GM18870 (cell line): ENCODE measurements around the gene IRAK4.

Experiments used
- ATAC-seq: cut with Tn5 transposase; IDR thresholded peaks from one replicate; pipeline ENCODE4 v1.9.1; 2021; ENCODE audit warnings: moderate library complexity; ENCODE audit not compliant: unreplicated experiment

Gene IRAK4

DNA sequence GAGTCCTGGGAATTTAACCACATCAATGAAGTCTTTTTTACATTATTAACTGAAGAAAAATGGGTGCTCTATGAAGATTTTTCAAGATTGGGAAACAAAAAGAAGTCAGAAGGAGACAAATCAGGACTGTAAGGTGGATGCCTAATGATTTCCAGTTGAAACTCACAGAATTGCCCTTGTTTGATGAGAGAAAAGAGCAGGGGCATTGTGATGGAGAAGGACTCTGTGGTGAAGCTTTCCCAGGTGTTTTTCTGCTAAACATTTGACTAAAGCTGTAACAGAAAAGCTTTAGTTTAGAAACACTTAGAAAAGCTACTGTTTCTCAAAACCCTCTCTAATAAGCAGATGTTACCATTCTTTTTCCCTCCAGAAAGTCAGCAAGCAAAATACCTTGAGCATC is 5.8 kb downstream of the IRAK4 start:
- no peak for ATAC-seq

DNA sequence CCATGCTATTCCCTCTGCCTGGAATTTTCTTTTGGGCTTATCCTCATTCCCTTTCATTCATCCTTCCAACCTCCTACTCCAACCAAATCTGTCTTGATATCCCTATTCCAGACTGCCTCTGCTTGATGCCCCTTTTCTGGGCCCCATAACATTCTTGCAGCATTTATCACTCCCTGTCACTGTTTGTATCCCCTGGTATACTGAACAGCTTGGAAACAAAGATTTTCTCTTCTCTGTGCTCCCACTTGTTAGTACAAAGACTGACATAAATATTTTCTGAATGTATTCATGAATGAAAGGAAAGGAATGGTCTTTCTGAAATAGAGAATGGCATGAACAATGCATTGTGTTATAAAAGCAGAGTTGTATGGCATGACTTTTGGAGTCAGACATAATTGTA is 7.5 kb downstream of the IRAK4 start:
- ATAC-seq, result no peak

DNA sequence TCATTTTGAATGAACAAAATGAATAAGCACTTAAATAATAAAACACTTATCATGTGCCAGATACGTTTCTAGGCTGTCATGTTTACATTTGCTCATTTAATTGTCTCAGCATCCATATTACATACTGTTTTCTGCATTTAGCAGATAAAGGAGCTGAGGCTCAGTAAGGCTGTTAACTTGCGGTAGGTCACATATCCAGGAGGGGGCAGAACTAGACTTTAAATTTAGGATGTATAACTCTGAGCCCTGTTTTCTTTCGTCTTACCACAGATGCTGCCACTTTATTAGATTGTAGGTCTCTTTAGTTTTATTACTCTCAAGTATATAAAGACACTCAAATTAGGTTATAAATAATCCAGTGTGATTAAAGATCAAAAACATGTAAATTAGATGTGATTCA is 17.7 kb downstream of the IRAK4 start:
- ATAC-seq, result no peak

DNA sequence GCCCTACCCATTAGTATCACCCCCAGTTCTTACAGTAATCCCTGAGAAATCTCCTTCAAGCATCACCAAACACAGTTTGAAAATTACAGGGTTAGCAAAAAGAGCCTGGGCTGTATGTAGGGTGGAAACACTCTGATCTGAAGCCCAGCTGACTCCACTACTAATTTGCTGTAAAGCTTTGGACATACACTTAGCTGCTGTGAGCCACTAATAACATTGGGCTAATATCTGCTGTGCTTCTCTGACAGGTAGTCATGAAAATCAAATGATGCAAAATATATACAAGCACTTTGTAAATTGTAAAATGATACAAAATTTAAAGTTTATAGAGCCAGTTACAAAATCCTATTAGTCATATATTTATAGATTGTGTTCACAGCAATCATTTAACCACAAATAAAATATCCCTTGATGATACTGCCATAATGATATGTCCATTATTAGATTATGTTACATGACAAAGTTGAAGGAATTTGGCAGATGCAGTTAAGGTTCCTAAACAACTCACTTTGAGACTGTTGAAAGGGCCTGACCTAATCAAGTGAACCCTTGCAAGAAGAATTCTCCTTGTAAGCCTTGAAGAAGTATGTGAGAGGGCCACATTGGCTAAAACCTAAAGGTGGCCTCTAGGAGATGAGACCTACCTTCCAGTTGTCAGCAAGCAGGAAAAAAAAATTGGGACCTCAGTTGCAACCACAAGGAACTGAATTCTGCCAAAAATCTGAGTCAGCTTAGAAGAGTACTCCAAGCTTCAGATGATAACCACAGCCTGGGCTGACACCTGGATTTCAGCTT is 28.3 kb downstream of the IRAK4 start:
- ATAC-seq, result no peak

DNA sequence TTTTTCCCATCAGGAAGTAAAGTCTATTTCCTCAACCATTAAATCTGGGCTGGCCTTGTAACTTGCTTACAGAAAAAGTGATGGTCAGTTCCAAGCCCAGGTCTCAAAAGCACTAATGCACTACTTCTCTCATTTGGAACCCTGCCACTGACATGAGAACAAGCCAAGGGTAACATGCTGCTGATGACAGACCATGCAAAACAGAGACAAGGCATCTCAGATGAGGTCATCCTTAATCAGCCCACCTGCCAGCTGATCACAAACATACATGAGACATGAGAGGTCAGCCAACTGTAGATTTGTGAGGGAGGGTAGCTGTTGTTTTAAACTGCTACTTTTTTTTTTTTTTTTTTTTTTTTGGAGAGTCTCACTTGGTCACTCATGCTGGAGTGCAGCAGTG is 31.2 kb downstream of the IRAK4 start:
- ATAC-seq, result no peak

DNA sequence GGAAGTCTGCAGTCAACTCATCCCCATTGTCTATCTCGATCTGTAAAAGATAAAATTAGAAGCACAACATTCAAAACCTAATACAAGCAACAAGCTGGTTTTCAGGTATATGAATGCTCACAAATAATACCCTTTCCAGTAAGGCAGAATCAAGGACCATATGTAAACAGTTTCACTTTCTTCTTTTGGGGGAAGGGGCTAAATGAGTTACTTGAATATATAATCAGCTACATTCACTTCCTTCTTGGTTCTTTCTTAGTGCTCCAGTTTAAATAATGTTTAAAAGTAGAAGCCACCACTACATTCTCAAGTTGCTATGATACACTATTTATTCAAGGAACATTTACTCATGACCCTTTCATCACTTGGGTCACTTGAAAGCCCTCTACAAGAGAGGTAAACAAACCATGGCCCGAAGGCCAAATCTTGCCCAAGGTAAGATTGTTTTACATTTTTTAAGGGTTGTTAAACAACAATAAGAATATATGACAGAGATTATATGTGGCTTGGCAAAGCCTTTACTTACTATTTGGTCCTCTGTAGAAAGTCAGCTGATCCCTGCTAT is 37.0 kb downstream of the IRAK4 start:
- no peak for ATAC-seq

DNA sequence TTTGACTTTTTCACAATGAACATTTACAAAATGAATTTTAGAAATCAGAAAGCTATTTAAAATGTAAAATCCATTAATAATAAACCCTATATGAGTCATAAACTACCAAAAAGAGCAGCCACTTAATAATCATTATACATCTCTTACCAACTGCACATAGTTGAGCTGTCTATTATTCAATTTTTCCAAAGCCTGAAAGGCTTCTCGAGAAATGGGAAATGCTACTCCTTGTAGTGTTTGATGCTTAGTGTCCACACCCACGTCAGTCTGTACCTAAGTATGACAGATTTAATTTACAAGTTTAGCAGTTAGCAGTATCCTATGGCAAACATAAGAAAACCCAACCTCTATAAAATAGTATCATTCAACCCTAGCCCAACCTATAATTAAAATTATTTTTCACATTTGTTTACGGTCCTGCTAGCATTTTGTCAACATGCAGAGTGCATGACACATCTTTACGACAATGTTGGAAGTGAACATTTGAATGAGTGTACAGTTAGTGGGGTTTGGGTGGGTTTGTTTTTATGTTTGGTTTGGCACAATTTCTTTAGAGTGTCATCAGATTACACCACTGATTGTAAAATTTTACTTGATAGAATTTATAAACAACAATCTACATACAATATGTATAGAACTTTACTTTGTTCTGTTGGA is 38.9 kb downstream of the IRAK4 start:
- no peak for ATAC-seq

DNA sequence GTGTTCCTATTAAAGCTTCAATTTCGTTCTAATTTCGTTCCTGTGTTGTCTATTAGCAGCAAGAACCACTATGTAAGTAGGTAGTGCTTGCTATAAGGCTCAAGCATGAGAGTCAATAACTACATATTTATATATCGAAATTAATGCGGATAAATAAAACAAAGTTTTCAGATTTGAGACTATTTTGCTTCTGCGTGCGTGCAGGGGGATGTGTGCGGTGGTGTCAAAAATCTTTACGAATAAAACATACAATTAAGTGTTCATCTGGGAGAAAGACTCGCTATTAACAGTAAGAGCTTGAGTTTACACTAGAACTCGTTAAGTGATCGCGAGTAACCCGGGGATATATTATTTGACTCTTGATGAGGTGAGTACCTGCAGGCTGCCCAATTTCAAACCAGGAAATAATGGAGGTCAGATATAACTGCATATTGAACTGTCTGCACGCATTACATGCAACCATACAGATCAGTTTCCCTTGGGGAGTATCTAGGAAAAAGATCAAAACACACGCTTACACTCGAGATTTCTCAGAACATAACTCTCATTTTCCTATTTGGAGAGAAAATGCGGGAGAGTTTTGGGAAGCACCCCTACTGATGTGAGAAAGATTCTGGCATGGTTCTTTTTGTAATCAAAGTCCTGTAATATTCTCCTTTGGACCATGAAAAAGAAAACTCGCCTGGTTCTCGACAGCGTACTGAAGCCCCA is 46.6 kb downstream of the IRAK4 start:
- peak; percentile 28 for ATAC-seq

DNA sequence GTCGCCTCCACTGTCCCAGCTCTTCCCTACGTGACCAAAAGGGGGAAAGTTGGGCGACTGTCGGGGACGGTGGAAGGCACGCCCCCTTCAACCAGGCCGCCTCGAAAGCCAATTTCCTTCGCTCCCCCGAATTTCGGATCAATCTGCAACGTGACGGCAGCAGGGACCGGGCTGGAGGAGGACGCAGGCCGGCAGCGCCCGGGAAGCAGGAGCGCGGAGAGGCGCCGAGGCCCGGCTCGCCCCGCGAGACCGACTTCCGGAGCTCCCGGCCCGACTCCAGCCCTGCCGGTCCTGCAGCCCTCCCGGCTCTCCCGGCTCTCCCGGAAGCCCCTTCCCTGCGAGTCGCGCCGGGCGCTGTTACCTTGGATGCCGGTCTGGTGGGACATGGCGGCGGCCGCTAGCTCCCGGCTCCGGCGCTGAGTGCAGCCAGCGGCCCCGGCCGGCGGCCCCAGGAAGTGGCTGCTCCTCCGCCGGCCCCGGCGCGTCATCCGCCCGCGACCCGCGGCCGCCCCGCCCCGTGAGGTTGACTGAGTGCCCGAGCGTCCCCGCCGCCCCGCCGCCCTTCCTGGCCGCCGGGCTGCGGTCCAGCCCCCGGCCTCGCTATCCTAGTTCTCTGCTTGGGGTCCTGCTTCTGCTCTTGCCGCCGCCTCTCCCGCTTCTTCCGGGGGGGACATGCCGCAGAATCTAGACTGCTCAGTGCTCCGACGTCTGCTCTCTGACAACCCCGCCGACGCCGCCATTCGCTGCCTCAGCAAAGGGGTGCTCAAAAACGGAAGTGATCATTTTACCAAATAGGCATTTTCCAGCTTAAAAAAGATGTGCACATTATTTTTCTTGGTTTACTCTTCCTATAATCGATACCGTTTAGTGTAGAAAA is 47.3 kb downstream of the IRAK4 start, which contains the start of gene TWF1:
Gene TWF1, minus strand, starts transcription at position 458 of the 877 bp plus-strand sequence. Its CDS starts 72 bp downstream, at position 386.
- peak; percentile 81 for ATAC-seq

DNA sequence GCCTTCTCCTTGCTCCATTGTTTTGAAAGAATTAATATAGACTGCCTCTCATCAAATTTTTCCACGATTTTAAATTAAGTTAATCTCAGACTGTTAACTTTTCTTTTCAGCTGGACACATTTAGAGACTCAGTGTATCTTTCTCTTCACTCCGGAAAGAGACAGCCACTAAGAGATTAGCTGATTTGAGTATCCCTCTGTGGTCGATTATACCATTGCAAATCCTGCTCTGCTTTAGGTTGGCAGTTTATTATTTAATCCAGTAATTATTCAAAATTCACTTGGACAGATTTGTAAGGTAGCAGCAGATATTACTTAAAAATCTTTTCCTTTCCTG is 48.0 kb downstream of the IRAK4 start:
- no peak for ATAC-seq

DNA sequence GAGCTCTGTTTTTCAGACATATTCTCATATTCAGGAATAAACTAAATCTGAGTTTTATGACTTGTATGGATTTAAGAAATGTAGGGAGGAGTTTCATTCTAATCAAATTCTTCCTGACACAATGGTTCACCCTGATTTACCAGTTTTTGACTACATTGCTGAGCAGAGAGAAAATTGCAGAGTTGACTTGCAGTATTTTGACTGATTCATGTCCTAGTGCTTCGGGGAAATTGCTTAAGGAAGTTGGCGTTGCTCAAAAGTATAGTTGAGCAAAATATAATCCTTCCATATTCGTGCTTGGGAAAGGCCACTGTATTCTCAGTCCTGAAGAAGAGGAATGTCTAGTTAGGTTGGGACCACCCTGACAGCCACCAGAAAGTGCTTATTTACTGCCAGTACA is 48.6 kb downstream of the IRAK4 start:
- no peak for ATAC-seq

DNA sequence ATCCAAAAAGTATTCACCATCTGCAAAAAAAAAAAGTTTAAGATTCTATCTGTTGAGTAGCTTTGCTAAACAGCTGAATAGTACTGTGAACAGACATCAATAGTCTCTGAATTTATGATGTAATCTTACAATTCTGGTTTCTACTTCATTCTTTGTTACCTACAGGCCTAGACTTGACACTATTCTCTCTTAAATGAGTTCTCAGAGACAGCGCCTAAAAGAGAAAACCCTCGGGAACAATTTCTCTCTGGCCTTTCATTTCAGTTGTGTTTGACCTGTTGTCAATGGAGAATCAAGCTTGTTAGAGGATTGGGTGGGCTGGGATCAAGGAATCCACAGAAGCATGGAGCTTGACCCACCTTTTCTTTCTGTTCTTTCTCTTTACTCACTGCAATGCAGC is 53.3 kb downstream of the IRAK4 start:
- no peak for ATAC-seq

DNA sequence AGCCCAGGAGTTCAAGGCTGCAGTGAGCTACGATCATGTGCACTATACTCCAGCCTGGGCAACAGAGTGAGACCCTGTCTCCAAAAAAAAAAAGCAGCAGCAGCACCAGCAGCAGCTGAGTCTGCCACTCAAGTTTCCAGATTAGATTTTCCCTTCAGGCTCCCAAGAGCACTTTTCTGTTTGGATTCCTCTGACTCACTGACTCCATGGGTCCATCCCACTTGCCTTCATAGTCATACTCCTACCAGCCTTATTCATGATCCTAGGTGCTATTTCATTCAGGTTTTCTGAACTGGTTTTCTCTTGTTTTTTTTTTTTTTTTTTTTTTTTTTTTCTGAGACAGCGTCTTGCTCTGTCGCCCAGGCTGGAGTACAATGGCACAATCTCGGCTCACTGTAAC is 54.2 kb downstream of the IRAK4 start:
- ATAC-seq, result no peak

DNA sequence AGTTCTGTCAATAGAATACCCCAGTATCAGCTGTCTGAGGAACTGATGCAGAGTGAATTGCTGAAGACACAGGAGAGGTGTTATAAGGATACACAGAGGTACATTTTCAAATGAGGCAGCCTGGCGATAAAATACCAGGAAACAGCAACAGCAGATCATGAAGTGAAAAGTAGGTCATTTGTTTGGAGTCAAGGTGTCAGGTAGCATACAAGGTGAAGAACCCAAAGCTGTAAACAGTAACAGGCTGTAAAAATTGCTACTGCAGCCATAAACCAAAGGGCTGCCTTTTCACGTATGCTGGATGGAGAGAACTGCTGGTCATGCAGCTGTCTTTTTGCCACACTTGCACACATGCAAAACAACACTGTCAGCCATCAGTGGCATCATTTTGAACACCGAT is 56.7 kb downstream of the IRAK4 start:
- ATAC-seq, result no peak

DNA sequence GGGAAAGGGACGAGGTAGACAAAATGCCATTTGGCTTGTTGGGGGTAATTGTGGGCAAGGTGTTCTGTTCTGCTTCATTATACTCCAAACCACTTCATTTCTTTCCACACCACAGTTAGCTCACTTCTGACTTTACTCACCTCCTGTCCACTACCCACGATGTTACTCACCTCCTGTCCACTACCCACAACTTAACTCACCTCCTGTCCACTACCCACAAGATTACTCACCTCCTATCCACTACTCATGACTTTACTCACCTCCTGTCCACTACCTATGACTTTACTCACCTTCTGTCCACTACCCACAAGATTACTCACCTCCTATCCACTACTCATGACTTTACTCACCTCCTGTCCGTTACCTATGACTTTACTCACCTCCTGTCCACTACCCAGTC is 57.4 kb downstream of the IRAK4 start:
- ATAC-seq, result no peak

DNA sequence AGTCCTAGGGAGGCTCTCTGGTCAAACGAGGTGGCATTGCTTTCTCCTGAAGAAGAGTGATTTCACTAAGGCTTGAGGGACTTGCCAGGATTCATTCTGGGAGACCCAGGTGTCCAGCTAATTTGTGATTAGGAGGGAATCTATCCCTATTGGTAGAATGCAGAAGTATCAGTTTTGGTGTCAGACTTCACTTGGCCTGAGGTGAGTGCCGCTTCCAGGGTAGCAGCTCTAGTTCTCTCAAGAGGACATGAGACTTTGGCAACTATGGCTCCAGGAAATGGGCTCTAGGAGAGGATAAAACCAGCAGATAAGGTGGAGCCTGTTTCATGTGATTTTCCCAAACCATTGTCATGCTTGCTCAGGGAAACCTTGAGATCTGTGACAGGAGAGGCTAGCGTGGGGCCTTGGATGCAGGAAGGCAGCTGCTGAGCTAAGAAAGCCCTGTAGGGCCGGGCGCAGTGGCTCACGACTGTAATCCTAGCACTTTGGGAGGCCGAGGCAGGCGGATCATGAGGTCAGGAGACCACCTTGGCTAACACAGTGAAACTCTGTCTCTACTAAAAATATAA is 65.5 kb downstream of the IRAK4 start:
- ATAC-seq, result no peak

DNA sequence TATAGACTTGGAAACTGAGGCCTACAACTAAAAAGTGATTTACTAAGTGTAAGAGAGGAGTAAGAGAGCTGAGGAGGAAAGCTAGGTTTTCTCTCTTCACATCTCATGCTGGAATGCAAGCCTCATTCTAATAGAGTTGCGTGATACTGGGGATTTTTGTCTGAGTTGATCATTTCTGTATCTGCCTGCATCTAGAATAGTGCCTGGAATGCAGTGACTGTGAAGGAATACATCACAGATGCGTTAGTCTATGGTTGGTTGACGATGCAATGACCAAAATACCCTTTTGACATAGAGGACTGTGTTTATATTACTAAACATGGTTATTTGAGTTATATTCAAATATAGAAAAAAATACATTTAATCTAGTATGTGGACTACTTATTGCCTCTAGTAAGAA is 67.9 kb downstream of the IRAK4 start:
- no peak for ATAC-seq

DNA sequence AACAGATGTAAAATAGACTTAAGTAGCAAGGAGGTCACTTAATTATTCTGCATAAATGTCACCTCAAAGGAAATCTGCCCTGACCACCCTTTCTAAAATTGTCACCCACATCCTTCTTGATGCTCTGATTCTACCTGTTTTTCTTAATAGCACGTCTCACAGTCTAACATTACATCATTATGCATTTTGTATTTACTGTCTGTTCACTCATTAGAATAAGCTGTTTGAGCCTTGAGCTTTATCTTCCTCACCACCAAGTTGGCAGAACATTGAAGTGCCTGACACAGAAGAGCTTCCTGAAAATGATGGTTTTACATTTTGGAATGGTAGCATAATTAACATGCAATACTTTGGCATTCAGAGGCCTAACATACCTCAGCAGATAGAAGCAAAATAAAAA is 68.3 kb downstream of the IRAK4 start:
- ATAC-seq, result no peak

DNA sequence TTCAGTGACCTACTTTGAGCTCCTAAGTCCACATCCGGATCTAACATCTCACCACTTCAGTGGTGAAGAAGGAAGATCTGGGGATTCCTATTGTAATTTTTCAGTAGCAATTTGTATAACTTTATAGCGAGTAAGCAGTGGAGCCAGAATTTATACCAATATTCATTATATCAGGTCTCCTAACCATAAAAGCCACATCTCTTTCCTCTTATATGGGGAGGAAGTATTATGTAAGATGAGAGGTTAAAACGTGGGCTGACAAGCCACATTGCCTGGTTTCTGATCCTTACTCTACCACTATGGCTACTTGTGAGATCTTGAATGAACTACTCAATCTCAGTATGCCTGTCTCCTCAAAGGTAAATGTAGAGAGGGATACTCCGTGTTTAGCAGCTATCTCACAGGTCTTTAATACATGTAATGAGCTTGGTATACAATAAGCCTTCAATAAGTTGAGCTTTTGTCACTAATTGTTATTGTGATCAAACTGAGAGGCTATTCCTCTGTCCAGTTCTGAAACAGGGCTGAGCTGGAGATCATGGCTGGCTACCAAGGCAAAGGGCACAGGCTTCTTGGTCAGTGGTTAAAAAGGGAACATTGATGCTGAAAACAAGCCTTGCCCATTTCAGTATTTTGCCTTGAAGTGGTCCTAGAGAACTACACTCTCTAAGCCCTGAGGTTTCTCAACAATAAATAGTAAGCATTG is 73.9 kb downstream of the IRAK4 start:
- no peak for ATAC-seq

DNA sequence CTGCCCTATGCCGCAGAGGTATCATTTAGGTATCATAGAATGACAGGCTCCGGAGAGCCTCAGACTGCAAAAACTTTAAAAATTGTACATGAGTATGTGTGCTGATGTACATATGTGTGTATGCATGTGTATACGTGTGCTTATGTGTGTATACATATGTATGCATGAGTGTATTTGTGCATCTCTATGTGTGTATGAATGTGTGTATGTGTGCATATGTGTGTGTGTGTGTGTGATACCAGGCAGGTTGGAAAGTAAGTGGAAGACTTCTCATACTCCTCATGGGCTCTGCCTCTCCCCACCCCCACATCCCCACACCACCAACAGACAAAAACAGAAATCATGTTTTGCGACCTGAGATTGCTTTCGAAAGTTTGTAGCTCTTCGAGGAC is 76.5 kb downstream of the IRAK4 start:
- peak; percentile 7 for ATAC-seq
